ENCODE measurements around the gene TTC39C.

GRCh38 chr18:24031318-24031717 is 16.8 kb downstream of the TTC39C start:
- TF ChIP-seq CTCF (conservative IDR thresholded peaks at IDR 0.05; ENCODE audit: low read depth, low read length) (no peak), EZH2 (IDR thresholded peaks at IDR 0.05; ENCODE audit: borderline replicate concordance, low read depth, low read length, poor library complexity, severe bottlenecking) (no peak)
